ENCODE data around the gene NR4A1. TPM values are rescaled to one million over a fixed set of nuclear protein-coding genes. Genes with fewer than 3 reads are reported as not detected.

Gene NR4A1
- total RNA-seq, 1 donor from 2014 or later: 2.3 TPM

- peaks cover 30% of the 10 kb centered on the region for H3K27me3 Mint-ChIP-seq (ENCODE audit: low read depth, unreplicated experiment)
- H3K36me3 ChIP-seq (ENCODE audit: insufficient read depth, low read length): no peaks in the 10 kb centered on the region
- H3K36me3 Mint-ChIP-seq (ENCODE audit: low read depth, unreplicated experiment): no peaks in the 10 kb centered on the region
- H3K27me3 ChIP-seq (ENCODE audit: insufficient read depth, low read length): no peaks in the 10 kb centered on the region
- peak overlapping the region; percentile 34 for H3K4me3 ChIP-seq (ENCODE audit: insufficient read depth, low read depth, low read length)
- peak overlapping the region; percentile 84 for H3K4me2 ChIP-seq (ENCODE audit: low read length)
- H3K4me3 Mint-ChIP-seq (ENCODE audit: unreplicated experiment): no peak overlapping the region
- FAIRE-seq (no peak), DNase-seq (ENCODE audit: low read depth) (peak; percentile 60)
- peaks cover 18% of the 10 kb centered on the region for H3K4me1 ChIP-seq (ENCODE audit: insufficient read depth, low read length)
- no peaks in the 10 kb centered on the region for H3K79me2 ChIP-seq (ENCODE audit: insufficient read depth, low read length)
- H3K9ac ChIP-seq (ENCODE audit: low read length): peak overlapping the region; percentile 81
- peak overlapping the region; percentile 55 for H2AFZ ChIP-seq (ENCODE audit: low read depth, low read length)
- H3K27ac Mint-ChIP-seq (ENCODE audit: unreplicated experiment): no peak overlapping the region
- no peaks in the 10 kb centered on the region for H3K9me3 Mint-ChIP-seq (ENCODE audit: unreplicated experiment)
- no peak for TF ChIP-seq EZH2 (IDR thresholded peaks at IDR 0.05; ENCODE audit: insufficient read depth, low read length)
- TF ChIP-seq, protein P1, sequence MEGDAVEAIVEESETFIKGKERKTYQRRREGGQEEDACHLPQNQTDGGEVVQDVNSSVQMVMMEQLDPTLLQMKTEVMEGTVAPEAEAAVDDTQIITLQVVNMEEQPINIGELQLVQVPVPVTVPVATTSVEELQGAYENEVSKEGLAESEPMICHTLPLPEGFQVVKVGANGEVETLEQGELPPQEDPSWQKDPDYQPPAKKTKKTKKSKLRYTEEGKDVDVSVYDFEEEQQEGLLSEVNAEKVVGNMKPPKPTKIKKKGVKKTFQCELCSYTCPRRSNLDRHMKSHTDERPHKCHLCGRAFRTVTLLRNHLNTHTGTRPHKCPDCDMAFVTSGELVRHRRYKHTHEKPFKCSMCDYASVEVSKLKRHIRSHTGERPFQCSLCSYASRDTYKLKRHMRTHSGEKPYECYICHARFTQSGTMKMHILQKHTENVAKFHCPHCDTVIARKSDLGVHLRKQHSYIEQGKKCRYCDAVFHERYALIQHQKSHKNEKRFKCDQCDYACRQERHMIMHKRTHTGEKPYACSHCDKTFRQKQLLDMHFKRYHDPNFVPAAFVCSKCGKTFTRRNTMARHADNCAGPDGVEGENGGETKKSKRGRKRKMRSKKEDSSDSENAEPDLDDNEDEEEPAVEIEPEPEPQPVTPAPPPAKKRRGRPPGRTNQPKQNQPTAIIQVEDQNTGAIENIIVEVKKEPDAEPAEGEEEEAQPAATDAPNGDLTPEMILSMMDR (IDR thresholded peaks at IDR 0.05; ENCODE audit: insufficient read depth, low read depth, low read length): no peak
- H3K9me3 ChIP-seq (ENCODE audit: insufficient read depth, low read depth, low read length): no peaks in the 10 kb centered on the region
- peaks cover 27% of the 10 kb centered on the region for H4K20me1 ChIP-seq (ENCODE audit: insufficient read depth, low read length)
- peaks cover 6% of the 10 kb centered on the region for H3K4me1 Mint-ChIP-seq (ENCODE audit: low read depth, unreplicated experiment)
- H3K27ac ChIP-seq (ENCODE audit: low read depth, low read length): peak overlapping the region; percentile 35
Measured at GRCh38 chr12:52036587-52037171, 14.6 kb upstream of the NR4A1 start.

DNA sequence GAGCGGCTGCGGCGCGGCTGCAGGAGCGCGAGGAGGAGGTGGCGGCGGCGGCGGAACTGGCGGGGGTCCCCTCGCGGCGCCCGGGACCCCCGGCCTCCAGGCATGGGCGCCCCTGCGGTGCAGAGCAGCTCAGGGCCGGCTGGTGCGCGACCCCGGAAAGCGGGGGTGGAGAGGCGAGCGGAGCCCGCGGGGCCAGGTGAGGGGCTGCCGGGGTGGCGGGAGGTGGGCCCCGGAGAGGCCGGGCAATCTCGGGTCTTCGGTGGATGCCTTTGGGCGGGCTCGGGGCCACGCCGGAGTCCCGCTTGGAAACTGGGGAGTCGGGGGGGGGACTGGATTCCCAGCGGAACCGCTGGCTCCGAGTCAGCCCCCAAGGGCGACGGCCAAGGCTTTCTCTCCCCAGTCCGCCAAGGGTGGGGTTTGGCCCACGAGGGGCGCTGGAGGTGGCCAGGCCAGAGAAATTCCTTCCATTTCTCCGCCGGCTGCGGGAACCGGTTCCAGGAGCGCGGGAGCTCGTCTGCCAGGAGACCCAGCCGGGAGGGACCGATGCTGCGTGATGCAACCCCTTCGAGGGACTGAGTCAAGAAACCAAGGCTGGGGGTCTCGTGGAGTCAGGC is 13.9 kb upstream of the NR4A1 start:
- H2AFZ ChIP-seq (ENCODE audit: low read depth, low read length): peak overlapping the region; percentile 69
- no peak for FAIRE-seq
- H3K27ac ChIP-seq (ENCODE audit: low read depth, low read length): peak overlapping the region; percentile 48
- peaks cover 27% of the 10 kb centered on the region for H4K20me1 ChIP-seq (ENCODE audit: insufficient read depth, low read length)
- H3K27me3 Mint-ChIP-seq (ENCODE audit: low read depth, unreplicated experiment): peaks cover 30% of the 10 kb centered on the region
- peaks cover 4% of the 10 kb centered on the region for H3K4me1 Mint-ChIP-seq (ENCODE audit: low read depth, unreplicated experiment)
- H3K9ac ChIP-seq (ENCODE audit: low read length): peak overlapping the region; percentile 86
- peak overlapping the region; percentile 85 for H3K4me3 Mint-ChIP-seq (ENCODE audit: unreplicated experiment)
- H3K9me3 Mint-ChIP-seq (ENCODE audit: unreplicated experiment): no peaks in the 10 kb centered on the region
- no peaks in the 10 kb centered on the region for H3K9me3 ChIP-seq (ENCODE audit: insufficient read depth, low read depth, low read length)
- H3K27me3 ChIP-seq (ENCODE audit: insufficient read depth, low read length): no peaks in the 10 kb centered on the region
- peaks cover 15% of the 10 kb centered on the region for H3K4me1 ChIP-seq (ENCODE audit: insufficient read depth, low read length)
- H3K4me2 ChIP-seq (ENCODE audit: low read length): peak overlapping the region; percentile 84
- H3K27ac Mint-ChIP-seq (ENCODE audit: unreplicated experiment): peak overlapping the region; percentile 55
- no peaks in the 10 kb centered on the region for H3K79me2 ChIP-seq (ENCODE audit: insufficient read depth, low read length)
- no peaks in the 10 kb centered on the region for H3K36me3 ChIP-seq (ENCODE audit: insufficient read depth, low read length)
- no peak for TF ChIP-seq EZH2 (IDR thresholded peaks at IDR 0.05; ENCODE audit: insufficient read depth, low read length)
- TF ChIP-seq, protein P1 (IDR thresholded peaks at IDR 0.05; ENCODE audit: insufficient read depth, low read depth, low read length): no peak
- peak; percentile 51 for DNase-seq (ENCODE audit: low read depth)
- H3K4me3 ChIP-seq (ENCODE audit: insufficient read depth, low read depth, low read length): peak overlapping the region; percentile 69
- peaks cover 1% of the 10 kb centered on the region for H3K36me3 Mint-ChIP-seq (ENCODE audit: low read depth, unreplicated experiment)

DNA sequence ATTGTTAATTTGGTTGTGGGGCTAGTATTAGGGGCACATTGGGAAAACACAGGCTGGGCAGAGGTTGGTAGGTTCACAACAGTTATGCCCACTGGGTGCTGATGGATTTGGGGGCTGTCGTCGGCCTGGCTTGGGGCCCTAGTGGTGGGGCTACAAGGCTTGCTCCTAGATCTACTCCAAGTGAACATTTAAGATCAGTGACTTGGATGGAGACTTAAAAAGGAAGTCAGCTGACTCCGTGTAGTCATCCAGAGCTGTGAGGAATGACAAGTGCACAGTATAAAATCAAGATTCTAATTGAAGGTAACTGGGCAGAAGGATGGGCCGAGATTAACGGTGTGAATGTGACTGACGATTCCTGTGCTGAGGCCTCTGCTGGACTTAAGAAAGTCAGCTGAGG is 12.8 kb upstream of the NR4A1 start:
- H3K4me1 ChIP-seq (ENCODE audit: insufficient read depth, low read length): peaks cover 11% of the 10 kb centered on the region
- FAIRE-seq (no peak), DNase-seq (ENCODE audit: low read depth) (no peak)
- H4K20me1 ChIP-seq (ENCODE audit: insufficient read depth, low read length): peaks cover 27% of the 10 kb centered on the region
- no peak overlapping the region for H3K27ac ChIP-seq (ENCODE audit: low read depth, low read length)
- no peak overlapping the region for H2AFZ ChIP-seq (ENCODE audit: low read depth, low read length)
- Mint-ChIP-seq H3K27ac (ENCODE audit: unreplicated experiment) (no peak overlapping the region), H3K4me1 (ENCODE audit: low read depth, unreplicated experiment) (peaks cover under 1% of the 10 kb centered on the region), H3K27me3 (ENCODE audit: low read depth, unreplicated experiment) (peaks cover 30% of the 10 kb centered on the region), H3K9me3 (ENCODE audit: unreplicated experiment) (no peaks in the 10 kb centered on the region), H3K4me3 (ENCODE audit: unreplicated experiment) (peak overlapping the region; percentile 52), H3K36me3 (ENCODE audit: low read depth, unreplicated experiment) (peaks cover 1% of the 10 kb centered on the region)
- H3K27me3 ChIP-seq (ENCODE audit: insufficient read depth, low read length): no peaks in the 10 kb centered on the region
- H3K9ac ChIP-seq (ENCODE audit: low read length): peak overlapping the region; percentile 4
- H3K79me2 ChIP-seq (ENCODE audit: insufficient read depth, low read length): no peaks in the 10 kb centered on the region
- no peaks in the 10 kb centered on the region for H3K9me3 ChIP-seq (ENCODE audit: insufficient read depth, low read depth, low read length)
- H3K36me3 ChIP-seq (ENCODE audit: insufficient read depth, low read length): no peaks in the 10 kb centered on the region
- TF ChIP-seq, protein P1 (IDR thresholded peaks at IDR 0.05; ENCODE audit: insufficient read depth, low read depth, low read length): no peak
- no peak for TF ChIP-seq EZH2 (IDR thresholded peaks at IDR 0.05; ENCODE audit: insufficient read depth, low read length)
- no peak overlapping the region for H3K4me3 ChIP-seq (ENCODE audit: insufficient read depth, low read depth, low read length)
- H3K4me2 ChIP-seq (ENCODE audit: low read length): peak overlapping the region; percentile 84

Measured in astrocyte (in vitro differentiated cells and primary cell).